ENCODE data around the gene HKDC1.

DNA sequence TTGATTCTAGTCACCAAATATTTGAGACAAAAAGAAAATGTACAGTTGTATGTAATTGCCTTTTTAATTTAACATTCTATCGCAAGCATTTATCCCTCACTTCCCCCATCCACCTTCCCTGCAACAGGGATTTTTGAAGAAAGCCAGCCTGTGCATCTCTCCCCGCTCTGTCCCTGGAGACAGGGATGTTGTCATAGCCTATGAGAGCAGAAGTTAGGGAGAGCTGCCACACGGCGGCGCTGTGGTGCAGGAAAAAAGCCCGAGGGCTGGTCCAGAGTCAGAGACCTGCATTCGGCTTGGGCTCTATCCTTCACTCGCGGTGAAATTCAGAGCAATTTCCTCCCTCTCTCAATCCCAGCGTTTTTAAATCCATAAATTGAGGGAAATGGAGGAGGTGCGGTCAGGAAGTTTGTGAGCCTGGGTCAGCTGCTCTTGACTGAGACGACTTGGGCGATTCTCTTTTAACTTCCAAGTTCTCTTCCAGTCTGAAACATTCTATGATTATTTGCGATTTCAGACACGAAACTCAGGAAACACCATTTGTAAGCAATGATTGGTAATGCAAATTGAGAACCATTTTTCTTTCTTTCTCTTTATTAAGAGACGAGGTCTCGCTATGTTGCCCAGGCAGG, 17.5 kb downstream of the HKDC1 start:
- TF ChIP-seq POLR2A (IDR thresholded peaks at IDR 0.05) (no peak), POLR2AphosphoS5 (IDR thresholded peaks at IDR 0.05) (peak in 2 of 3 donors; percentile 22 to 55)
- TF ChIP-seq, protein P1, sequence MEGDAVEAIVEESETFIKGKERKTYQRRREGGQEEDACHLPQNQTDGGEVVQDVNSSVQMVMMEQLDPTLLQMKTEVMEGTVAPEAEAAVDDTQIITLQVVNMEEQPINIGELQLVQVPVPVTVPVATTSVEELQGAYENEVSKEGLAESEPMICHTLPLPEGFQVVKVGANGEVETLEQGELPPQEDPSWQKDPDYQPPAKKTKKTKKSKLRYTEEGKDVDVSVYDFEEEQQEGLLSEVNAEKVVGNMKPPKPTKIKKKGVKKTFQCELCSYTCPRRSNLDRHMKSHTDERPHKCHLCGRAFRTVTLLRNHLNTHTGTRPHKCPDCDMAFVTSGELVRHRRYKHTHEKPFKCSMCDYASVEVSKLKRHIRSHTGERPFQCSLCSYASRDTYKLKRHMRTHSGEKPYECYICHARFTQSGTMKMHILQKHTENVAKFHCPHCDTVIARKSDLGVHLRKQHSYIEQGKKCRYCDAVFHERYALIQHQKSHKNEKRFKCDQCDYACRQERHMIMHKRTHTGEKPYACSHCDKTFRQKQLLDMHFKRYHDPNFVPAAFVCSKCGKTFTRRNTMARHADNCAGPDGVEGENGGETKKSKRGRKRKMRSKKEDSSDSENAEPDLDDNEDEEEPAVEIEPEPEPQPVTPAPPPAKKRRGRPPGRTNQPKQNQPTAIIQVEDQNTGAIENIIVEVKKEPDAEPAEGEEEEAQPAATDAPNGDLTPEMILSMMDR (IDR thresholded peaks at IDR 0.05), result peak in 5 of 7 experiments; percentile 78 to 95 (median 90)
